ENCODE measurements around the gene CSNK2A1.
A peak's percentile ranks its signal among the peaks of the same experiment; 100 is the strongest.

Gene CSNK2A1

GRCh38 chr20:544153-544725, 649 bp upstream of the CSNK2A1 start:
- H3K27ac ChIP-seq, result peak overlapping the region; percentile 89

GRCh38 chr20:542777-543368, 717 bp downstream of the CSNK2A1 start:
- no peak for TF ChIP-seq CTCF (IDR thresholded peaks at IDR 0.05)
- H3K4me3 ChIP-seq (ENCODE audit: low read depth in 1 of 2, low read length in 1 of 2), result peak overlapping the region; percentile 84 to 88

More at GRCh38 chr20:544153-544725, 649 bp upstream of the CSNK2A1 start:
- peaks cover 31% of the 10 kb centered on the region for H3K27me3 ChIP-seq
- H3K36me3 ChIP-seq, result no peaks in the 10 kb centered on the region
- H3K9me3 ChIP-seq, result no peaks in the 10 kb centered on the region
- no peak for TF ChIP-seq CTCF (IDR thresholded peaks at IDR 0.05)
- peak overlapping the region; percentile 84 to 88 for H3K4me3 ChIP-seq (ENCODE audit: low read depth in 1 of 2, low read length in 1 of 2)
- peaks cover 23 to 24% of the 10 kb centered on the region in 2 experiments for H3K4me1 ChIP-seq (ENCODE audit: control insufficient read depth in 1 of 2, insufficient read depth in 1 of 2, low read depth in 1 of 2, low read length in 1 of 2)

GRCh38 chr20:540391-541201, 3.0 kb downstream of the CSNK2A1 start:
- Histone ChIP-seq H3K27me3 (peaks cover under 1% of the 10 kb centered on the region), H3K9me3 (no peaks in the 10 kb centered on the region), H3K27ac (no peak overlapping the region), H3K4me1 (ENCODE audit: control insufficient read depth in 1 of 2, insufficient read depth in 1 of 2, low read depth in 1 of 2, low read length in 1 of 2) (peaks cover 31 to 35% of the 10 kb centered on the region in 2 experiments), H3K4me3 (ENCODE audit: low read depth in 1 of 2, low read length in 1 of 2) (no peak overlapping the region), H3K36me3 (no peaks in the 10 kb centered on the region)
- TF ChIP-seq CTCF (IDR thresholded peaks at IDR 0.05), result no peak

More at GRCh38 chr20:542777-543368, 717 bp downstream of the CSNK2A1 start:
- peaks cover 23% of the 10 kb centered on the region for H3K27me3 ChIP-seq
- H3K4me1 ChIP-seq (ENCODE audit: control insufficient read depth in 1 of 2, insufficient read depth in 1 of 2, low read depth in 1 of 2, low read length in 1 of 2), result peaks cover 23 to 24% of the 10 kb centered on the region in 2 experiments
- no peaks in the 10 kb centered on the region for H3K9me3 ChIP-seq
- H3K36me3 ChIP-seq, result no peaks in the 10 kb centered on the region
- H3K27ac ChIP-seq, result peak overlapping the region; percentile 89

GRCh38 chr20:539848-540247, 3.7 kb downstream of the CSNK2A1 start:
- no peaks in the 10 kb centered on the region for H3K36me3 ChIP-seq
- no peak for TF ChIP-seq CTCF (IDR thresholded peaks at IDR 0.05)
- H3K27ac ChIP-seq, result no peak overlapping the region
- no peaks in the 10 kb centered on the region for H3K9me3 ChIP-seq
- H3K4me1 ChIP-seq (ENCODE audit: control insufficient read depth in 1 of 2, insufficient read depth in 1 of 2, low read depth in 1 of 2, low read length in 1 of 2), result peaks cover 31 to 35% of the 10 kb centered on the region in 2 experiments
- H3K27me3 ChIP-seq, result no peaks in the 10 kb centered on the region
- no peak overlapping the region for H3K4me3 ChIP-seq (ENCODE audit: low read depth in 1 of 2, low read length in 1 of 2)

GRCh38 chr20:539191-539590, 4.4 kb downstream of the CSNK2A1 start:
- Histone ChIP-seq H3K36me3 (no peaks in the 10 kb centered on the region), H3K4me3 (ENCODE audit: low read depth in 1 of 2, low read length in 1 of 2) (no peak overlapping the region), H3K27me3 (no peaks in the 10 kb centered on the region), H3K4me1 (ENCODE audit: control insufficient read depth in 1 of 2, insufficient read depth in 1 of 2, low read depth in 1 of 2, low read length in 1 of 2) (peaks cover 30 to 31% of the 10 kb centered on the region in 2 experiments), H3K9me3 (no peaks in the 10 kb centered on the region), H3K27ac (no peak overlapping the region)
- TF ChIP-seq CTCF (IDR thresholded peaks at IDR 0.05), result no peak

Data from neutrophil (primary cell).